ENCODE measurements around the gene SETD4. TPM values are rescaled to one million over a fixed set of nuclear protein-coding genes. Genes with fewer than 3 reads are reported as not detected.

Gene SETD4
- total RNA-seq, 4 donors from 2014 or later: 12.6 to 22.7 (median 16.8) TPM

GRCh38 chr21:36089946-36090345 lies 29.6 kb upstream of the SETD4 start:
- TF ChIP-seq CTCF (IDR thresholded peaks at IDR 0.05): no peak
- no peak for DNase-seq (ENCODE audit: low spot score)
- no peak for ATAC-seq (ENCODE audit: low FRiP score)

- TF ChIP-seq CTCF (IDR thresholded peaks at IDR 0.05): no peak
- no peak for DNase-seq (ENCODE audit: low spot score)
- ATAC-seq (ENCODE audit: low FRiP score): no peak
Observed at GRCh38 chr21:36087362-36088138, 27.2 kb upstream of the SETD4 start.

GRCh38 chr21:36082237-36082664 lies 21.9 kb upstream of the SETD4 start:
- no peak for TF ChIP-seq CTCF (IDR thresholded peaks at IDR 0.05)
- ATAC-seq (ENCODE audit: low FRiP score): no peak

GRCh38 chr21:36080386-36080785 lies 20.1 kb upstream of the SETD4 start:
- TF ChIP-seq CTCF (IDR thresholded peaks at IDR 0.05): no peak
- ATAC-seq (ENCODE audit: low FRiP score): no peak
- no peak for DNase-seq (ENCODE audit: low spot score)

More at GRCh38 chr21:36082237-36082664, 21.9 kb upstream of the SETD4 start:
- DNase-seq (ENCODE audit: low spot score): no peak

- no peak for TF ChIP-seq CTCF (IDR thresholded peaks at IDR 0.05)
- no peak for ATAC-seq (ENCODE audit: low FRiP score)
- DNase-seq (ENCODE audit: low spot score): no peak
Observed at GRCh38 chr21:36079671-36080070, 19.3 kb upstream of the SETD4 start.

GRCh38 chr21:36079010-36079649 lies 18.8 kb upstream of the SETD4 start:
- DNase-seq (ENCODE audit: low spot score) (no peak), ATAC-seq (ENCODE audit: low FRiP score) (no peak)
- no peak for TF ChIP-seq CTCF (IDR thresholded peaks at IDR 0.05)

GRCh38 chr21:36077758-36078157 lies 17.4 kb upstream of the SETD4 start:
- TF ChIP-seq CTCF (IDR thresholded peaks at IDR 0.05): no peak
- no peak for ATAC-seq (ENCODE audit: low FRiP score)
- DNase-seq (ENCODE audit: low spot score): no peak
